Stomach (tissue), 4 donors: ENCODE results near the gene PCSK2.

Source experiments
- CTCF ChIP-seq, 7 experiments: fragments of 450-650 bp in 4 of 7; fragments of 200-600 bp in 3 of 7; sonication (generic) in 3 of 7; IDR thresholded peaks; one replicate each; pipeline ENCODE4 v1.5.1; 2016 to 2019; ENCODE audit warnings: antibody characterized with exemption in 7 of 7, control low read depth in 2 of 7, mild to moderate bottlenecking in 1 of 7
- EP300 ChIP-seq: sonication (generic); formaldehyde crosslinking; IDR thresholded peaks from one replicate; pipeline ENCODE4 v1.6.1; 2017; ENCODE audit warnings: antibody characterized with exemption
- POLR2A ChIP-seq, 4 donors: fragments of 450-650 bp; IDR thresholded peaks; one replicate each; pipeline ENCODE4 v1.6.1; 2016; ENCODE audit warnings: antibody characterized with exemption in 4 of 4, control low read depth in 2 of 4, mild to moderate bottlenecking in 1 of 4, moderate library complexity in 1 of 4
- POLR2AphosphoS5 ChIP-seq, 3 donors: sonication (generic); formaldehyde crosslinking; IDR thresholded peaks; one replicate each; pipeline ENCODE4 v1.6.1; 2016; ENCODE audit warnings: antibody characterized with exemption in 3 of 3

DNA sequence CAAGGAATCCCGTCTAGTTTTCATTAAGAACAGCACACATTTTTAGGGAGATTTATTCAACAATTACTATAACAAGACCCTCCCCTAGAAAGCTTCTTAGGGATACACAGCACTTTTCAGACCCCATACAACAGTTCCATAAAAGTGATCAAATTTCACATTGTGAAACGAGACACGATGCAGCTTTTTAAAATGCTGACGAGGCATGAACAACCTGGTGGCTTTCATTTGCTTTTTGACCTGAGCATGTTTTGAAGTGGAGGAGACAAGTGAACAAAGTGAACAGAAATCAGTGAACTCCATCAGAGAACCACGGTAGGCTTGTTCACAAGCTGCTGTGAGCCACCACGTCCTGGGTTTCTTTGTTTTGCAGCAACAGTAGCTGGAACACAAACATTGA, 112.2 kb downstream of the PCSK2 start:
- TF ChIP-seq CTCF (IDR thresholded peaks at IDR 0.05) (no peak), POLR2A (IDR thresholded peaks at IDR 0.05) (no peak), EP300 (no peak), POLR2AphosphoS5 (IDR thresholded peaks at IDR 0.05) (no peak)
